ENCODE measurements around the gene CYP27C1.
"Not testable (repeated sequence)": the region's sequence is repeated elsewhere in the genome, so short reads cannot be mapped to it uniquely, and the experiment has no call there.

CYP27C1 gene

DNA sequence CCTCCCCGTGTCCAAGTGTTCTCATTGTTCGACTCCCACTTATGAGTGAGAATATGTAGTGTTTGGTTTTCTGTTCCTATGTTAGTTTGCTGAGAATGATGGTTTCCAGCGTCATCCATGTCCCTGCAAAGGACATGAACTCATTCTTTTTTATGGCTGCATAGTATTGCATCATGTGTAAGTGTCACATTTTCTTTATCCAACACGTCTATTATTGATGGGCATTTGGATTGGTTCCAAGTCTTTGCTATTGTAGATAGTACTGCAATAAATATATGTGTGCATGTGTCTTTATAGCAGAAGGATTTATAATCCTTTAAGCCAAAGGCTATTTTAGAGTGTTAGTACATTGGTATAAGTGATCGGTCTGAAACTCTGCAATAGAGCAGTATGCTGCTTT lies 4.0 kb upstream of the CYP27C1 start:
- DNase-seq (ENCODE audit: low read depth in 1 of 2, low spot score in 1 of 2): not testable (repeated sequence)

DNA sequence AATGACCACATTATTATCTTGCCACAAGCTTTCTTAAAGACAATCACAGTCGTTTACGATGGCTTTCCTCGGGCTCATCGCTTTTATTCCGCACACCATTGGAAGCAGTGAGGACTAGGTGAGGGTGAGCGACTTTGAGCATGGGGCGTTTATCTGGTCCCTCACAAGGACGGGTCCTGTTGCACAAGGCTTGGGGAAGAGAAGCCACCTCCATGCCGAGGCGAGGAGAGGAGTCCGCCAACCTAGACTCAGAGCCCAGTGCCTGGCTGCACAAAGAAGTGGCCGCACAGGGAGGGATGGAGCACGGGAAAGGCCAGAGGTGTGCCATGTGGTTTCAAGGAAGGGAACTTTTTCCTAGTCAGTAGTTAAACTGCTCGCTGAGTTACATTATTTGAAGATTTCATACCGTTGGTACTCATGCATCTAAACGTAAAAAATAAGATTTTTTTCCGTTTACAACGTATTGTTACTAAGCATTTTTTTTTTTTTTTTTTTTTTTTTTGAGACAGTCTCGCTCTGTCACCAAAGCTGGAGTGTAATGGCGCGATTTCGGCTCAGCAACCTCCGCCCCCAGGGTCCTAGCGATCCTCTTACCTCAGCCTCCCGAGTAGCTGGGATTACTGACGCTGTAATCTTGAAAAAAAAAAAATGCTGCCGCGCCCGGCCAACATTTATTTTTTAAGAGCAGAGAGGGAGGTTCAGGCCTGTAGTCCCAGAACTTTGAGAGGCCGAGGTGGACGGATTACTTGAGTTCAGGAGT lies 849 bp upstream of the CYP27C1 start:
- no peak for DNase-seq (ENCODE audit: low read depth in 1 of 2, low spot score in 1 of 2)

DNA sequence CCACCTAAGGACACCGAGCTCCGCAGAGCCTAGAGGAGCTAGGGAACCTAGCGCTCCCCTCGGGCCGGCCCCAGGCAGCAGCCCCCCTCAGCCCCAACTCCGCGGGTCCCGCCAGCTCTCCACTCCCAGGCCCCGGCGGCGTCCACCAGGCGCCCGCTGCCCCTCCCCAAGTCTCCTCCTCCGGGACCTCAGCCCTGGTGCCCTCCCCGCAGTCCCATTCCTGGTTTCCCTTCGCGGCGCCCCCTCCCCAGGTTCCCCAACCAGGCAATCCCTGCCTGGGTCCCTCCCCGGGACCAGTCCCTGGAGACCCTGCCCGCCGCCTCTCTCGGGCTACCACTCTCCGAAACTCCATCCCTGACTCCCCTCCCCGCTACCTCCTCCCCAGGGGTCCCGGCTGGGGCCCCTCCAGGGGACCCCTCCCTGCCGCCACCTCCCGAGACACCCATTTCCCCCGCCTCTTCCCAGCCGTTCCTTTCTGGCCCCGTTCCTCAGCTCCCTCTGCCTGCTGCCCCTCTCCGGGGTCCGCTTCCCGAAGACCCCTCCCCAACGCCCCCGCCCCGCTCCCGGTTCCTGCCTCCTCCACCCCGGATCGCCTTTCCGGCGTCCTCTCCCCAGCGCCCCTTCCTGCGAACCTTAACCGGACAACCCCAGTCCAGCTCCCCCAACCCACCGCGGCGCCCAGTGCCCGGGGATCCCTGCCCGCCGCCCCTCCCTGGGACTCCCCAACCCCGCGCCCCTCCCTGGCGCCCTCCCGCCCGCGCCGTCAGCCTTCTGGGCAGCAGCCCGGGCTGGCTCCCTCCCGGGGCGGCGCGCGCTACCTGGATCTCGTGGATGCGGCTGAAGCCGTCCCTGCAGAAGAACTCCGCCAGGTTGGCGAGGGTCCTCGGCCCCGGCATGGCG lies 678 bp downstream of the CYP27C1 start:
- no peak for DNase-seq (ENCODE audit: low read depth in 1 of 2, low spot score in 1 of 2)

DNA sequence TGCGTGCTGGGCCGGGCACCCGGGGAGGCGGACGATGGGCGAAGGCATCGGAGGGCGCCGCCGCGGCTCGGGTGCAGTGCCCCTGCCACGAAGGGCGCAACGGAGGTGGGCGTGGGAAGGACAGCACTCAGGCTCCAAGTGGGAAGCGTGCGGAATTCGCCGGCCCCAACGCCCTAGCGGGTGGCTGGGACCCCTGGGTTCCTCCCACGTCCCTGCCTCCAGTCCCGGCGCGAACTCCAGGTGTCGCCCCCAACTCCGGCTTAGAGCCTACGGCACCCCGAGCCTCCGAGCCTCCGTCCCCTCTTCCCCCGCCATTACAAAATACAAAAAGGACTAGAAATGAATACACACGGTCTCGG lies 1.3 kb downstream of the CYP27C1 start:
- no peak for DNase-seq (ENCODE audit: low read depth in 1 of 2, low spot score in 1 of 2)

- no peak for DNase-seq (ENCODE audit: low read depth in 1 of 2, low spot score in 1 of 2)
Observed at GRCh38 chr2:127217470-127218325, 2.4 kb downstream of the CYP27C1 start.

DNA sequence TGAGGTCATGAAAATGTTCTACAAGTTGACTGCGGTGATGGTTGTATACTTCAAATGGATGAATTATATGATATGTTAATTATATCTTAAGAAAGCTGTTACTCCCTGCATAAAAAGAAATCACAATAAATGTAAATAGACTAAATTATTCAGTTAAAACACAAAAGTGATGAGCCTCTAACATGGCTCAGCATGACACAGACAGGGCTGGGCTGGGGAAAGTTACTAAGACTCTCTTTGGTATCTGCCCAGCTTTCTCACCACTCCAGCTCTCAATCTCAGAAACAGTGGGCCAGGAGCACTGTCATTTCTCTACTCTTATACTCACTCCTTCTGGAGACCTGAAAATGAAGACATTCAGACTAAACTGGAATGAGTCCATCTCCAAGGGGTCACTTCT lies 3.5 kb downstream of the CYP27C1 start:
- no peak for DNase-seq (ENCODE audit: low read depth in 1 of 2, low spot score in 1 of 2)

DNA sequence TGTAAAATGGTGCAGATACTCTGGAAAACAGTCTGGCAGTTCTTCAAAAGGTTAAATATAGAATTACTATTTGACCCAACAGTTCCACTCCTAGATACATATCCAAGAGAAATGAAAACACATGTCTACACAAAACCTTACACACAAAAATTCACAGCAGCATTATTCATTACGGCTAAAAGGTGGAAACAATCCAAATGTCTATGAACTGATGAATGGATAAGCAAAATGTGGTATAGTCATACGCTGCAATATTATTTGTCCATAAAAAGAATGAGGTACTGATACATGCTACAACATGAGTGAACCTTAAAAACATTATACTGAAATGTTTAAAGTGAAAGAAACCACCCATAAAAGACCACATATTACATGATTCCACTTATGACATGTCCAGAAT lies 4.0 kb downstream of the CYP27C1 start:
- DNase-seq (ENCODE audit: low read depth in 1 of 2, low spot score in 1 of 2): no peak

- not testable (repeated sequence) for DNase-seq (ENCODE audit: low read depth in 1 of 2, low spot score in 1 of 2)
Observed at GRCh38 chr2:127214201-127214600, 5.9 kb downstream of the CYP27C1 start.

GRCh38 chr2:127208313-127208712 lies 11.8 kb downstream of the CYP27C1 start:
- no peak for DNase-seq (ENCODE audit: low read depth in 1 of 2, low spot score in 1 of 2)

- DNase-seq (ENCODE audit: low read depth in 1 of 2, low spot score in 1 of 2): no peak
Observed at GRCh38 chr2:127205218-127206125, 14.6 kb downstream of the CYP27C1 start.

- no peak for DNase-seq (ENCODE audit: low read depth in 1 of 2, low spot score in 1 of 2)
Observed at GRCh38 chr2:127201452-127201851, 18.6 kb downstream of the CYP27C1 start.

DNA sequence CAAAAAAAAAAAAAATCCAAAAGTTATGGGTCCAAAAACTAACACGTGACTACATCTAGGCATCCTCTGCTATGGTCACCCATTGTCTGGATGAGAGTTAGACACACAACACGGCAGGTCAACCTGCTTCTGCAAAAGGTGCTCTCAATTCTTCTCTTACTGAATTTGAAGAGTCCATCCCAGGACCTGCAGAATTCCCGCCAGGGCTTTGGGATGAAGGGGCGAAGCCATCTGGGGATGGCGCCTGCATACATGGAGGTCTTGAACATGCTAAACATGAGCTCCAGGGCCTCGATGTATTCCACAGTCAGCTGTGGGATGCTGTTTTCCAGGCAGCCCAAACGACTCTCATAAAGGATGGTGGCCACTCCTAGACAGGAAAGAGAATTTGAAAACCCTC lies 19.1 kb downstream of the CYP27C1 start:
- DNase-seq (ENCODE audit: low read depth in 1 of 2, low spot score in 1 of 2): no peak

DNA sequence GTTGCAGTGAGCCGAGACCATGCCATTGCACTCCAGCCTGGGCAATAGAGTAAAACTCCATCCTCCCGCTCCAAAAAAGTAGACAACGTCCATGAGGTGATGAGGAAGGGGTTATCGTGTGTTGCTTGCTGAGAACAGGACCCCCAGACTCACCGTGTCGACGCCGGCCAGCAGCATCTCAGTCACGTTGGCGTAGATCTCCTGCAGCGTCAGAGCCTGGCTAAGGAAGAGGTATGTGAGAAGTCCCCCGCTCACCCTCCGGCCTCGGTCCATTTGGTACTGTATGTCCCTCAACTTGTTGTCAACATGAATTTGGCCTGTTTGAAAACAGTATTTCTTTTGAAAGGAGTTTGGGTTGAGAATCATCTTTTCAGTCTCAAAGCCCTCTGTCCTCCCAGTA lies 20.9 kb downstream of the CYP27C1 start:
- DNase-seq (ENCODE audit: low read depth in 1 of 2, low spot score in 1 of 2): no peak

GRCh38 chr2:127197475-127198385 lies 22.4 kb downstream of the CYP27C1 start:
- peak; percentile 25 to 30 for DNase-seq (ENCODE audit: low read depth in 1 of 2, low spot score in 1 of 2)

GRCh38 chr2:127196998-127197397 lies 23.1 kb downstream of the CYP27C1 start:
- DNase-seq (ENCODE audit: low read depth in 1 of 2, low spot score in 1 of 2): no peak

DNA sequence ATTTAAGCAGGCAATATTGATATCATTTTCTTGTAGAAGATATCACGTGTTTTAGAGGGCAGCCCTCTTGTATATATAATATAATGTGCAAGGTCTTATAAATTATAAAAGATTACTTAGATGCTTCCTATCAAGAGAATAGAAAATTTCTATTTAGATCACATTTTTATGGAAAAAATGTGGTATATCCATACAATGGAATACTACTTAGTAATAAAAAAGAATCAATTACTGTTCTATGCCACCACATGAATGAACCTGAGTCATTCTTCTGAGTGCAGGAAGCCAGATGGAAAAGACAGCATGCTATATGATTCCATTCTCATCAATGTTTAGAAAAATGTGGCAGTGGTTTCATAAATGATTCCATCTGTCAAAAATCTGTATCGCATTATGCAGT lies 23.6 kb downstream of the CYP27C1 start:
- DNase-seq (ENCODE audit: low read depth in 1 of 2, low spot score in 1 of 2): no peak

DNA sequence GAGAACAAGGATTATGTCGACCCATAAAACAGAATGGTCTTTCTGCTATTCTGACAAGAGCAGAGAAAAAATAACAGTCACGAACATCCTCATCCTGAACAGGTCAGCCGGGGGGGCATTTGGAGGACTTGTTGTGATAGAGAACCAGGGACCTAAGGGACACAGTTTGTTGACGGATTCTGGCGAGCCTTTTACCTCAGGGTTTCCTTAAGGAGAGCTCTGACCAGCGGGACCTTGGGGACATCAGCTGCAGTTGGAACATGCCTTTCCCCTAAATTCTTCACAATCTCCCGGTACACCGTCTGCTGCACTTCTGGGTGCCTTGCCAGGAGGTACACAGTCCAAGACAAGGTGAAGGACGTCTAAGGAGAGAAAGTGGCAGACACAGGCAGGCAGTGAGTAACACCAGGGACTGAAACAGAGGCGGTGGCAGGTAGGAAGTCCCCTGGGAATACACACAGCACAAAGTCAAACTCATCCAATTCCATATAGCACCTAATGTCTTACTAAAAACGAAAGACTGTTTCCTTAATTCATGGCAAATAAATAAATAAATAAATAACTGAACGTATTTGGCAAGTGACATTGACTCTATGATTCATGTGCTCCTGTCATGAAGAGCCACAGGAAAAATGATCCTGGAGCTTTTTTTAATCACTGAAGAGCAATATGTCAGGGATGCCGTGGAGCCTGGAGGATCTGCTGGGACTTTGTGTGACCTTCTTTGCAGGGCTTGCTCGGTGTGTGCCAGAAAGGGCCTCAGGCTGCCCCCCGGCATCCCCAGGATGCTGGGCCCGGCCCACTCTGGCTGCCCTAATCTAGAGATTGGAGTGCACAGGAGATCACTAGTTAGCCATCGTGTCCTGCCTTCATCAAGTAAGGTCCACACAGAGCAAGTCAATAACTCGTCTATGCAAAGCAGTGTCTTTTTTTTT lies 24.7 kb downstream of the CYP27C1 start:
- DNase-seq (ENCODE audit: low read depth in 1 of 2, low spot score in 1 of 2): no peak

GRCh38 chr2:127194447-127194846 lies 25.7 kb downstream of the CYP27C1 start:
- DNase-seq (ENCODE audit: low read depth in 1 of 2, low spot score in 1 of 2): no peak

DNA sequence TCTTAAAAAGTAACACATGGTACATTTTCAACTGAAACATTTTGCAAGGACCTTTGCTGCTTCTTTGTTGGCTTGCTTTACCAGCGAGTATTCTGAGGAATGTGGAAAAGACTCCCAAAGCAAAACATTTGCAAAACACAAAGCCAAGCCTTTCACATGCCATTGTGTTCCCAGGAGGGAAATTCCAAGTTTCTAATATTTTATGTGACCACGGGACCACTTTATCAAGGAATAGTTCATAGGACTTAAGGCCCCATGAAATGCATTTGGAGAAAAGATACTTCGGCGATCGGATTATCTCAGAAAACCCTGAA lies 26.2 kb downstream of the CYP27C1 start:
- no peak for DNase-seq (ENCODE audit: low read depth in 1 of 2, low spot score in 1 of 2)

Data from activated CD4-positive, alpha-beta T cell treated with anti-CD3 and anti-CD28 coated beads, Interleukin-2, amount 50 U/mL, for 24 hours (primary cell).